ENCODE results near the gene C20orf173. TPM values are rescaled to one million over a fixed set of nuclear protein-coding genes. Genes with fewer than 3 reads are reported as not detected.
A peak's percentile ranks its signal among the peaks of the same experiment; 100 is the strongest.

Gene C20orf173
- total RNA-seq, 1 experiment from 2014 or later = not detected

DNA sequence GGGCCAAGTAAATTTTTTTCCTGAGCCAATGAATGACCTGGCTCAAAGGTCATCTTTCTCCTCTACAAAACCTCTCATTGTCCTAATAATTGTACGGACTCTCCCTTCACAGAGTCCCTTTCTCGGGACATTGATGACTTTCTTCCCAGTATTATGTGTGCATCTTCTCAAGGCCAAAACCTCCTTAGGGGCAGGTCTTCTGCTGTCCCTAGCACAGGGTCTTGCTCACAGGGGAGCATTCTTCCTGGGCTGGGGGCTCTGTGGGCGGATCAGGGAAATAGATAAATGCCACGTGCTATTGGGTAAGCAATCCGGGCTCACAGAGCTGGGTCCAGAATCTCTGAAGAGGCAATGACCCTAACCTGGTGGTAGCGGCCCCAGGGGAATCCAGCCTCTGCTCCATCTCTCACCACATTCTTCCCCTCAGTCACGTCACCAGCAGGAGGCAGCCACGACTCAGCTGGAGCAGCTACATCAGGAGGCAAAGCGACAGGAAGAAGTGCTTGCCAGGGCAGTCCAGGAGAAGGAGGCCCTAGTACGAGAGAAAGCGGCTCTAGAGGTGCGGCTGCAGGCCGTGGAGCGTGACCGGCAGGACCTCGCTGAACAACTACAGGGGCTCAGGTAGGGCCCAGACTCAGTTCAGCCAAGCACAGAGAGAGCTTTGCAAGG lies 50.5 kb downstream of the C20orf173 start:
- peaks cover 44% of the 10 kb centered on the region for H3K36me3 Mint-ChIP-seq
- peak; percentile 46 for DNase-seq (ENCODE audit: low spot score)
- H3K9me3 Mint-ChIP-seq = peaks cover 6% of the 10 kb centered on the region
- no peak overlapping the region for H3K4me3 Mint-ChIP-seq
- ATAC-seq = peak; percentile 79
- H3K27me3 Mint-ChIP-seq (ENCODE audit: low read depth) = no peaks in the 10 kb centered on the region
- ChIA-PET POLR2A (interaction anchor here (1.2 kb wide), 1 partner anchor 24 kb away, joined by 4 read pairs; the partner anchor contains the start of gene CEP250), CTCF (interaction anchor here (0.6 to 1.4 kb wide), 11 partner anchors 9 to 468 kb away, joined by 3 to 6 read pairs (median 4); partner anchors contain the start of genes CEP250 and ERGIC3)
- TF ChIP-seq, protein P1, sequence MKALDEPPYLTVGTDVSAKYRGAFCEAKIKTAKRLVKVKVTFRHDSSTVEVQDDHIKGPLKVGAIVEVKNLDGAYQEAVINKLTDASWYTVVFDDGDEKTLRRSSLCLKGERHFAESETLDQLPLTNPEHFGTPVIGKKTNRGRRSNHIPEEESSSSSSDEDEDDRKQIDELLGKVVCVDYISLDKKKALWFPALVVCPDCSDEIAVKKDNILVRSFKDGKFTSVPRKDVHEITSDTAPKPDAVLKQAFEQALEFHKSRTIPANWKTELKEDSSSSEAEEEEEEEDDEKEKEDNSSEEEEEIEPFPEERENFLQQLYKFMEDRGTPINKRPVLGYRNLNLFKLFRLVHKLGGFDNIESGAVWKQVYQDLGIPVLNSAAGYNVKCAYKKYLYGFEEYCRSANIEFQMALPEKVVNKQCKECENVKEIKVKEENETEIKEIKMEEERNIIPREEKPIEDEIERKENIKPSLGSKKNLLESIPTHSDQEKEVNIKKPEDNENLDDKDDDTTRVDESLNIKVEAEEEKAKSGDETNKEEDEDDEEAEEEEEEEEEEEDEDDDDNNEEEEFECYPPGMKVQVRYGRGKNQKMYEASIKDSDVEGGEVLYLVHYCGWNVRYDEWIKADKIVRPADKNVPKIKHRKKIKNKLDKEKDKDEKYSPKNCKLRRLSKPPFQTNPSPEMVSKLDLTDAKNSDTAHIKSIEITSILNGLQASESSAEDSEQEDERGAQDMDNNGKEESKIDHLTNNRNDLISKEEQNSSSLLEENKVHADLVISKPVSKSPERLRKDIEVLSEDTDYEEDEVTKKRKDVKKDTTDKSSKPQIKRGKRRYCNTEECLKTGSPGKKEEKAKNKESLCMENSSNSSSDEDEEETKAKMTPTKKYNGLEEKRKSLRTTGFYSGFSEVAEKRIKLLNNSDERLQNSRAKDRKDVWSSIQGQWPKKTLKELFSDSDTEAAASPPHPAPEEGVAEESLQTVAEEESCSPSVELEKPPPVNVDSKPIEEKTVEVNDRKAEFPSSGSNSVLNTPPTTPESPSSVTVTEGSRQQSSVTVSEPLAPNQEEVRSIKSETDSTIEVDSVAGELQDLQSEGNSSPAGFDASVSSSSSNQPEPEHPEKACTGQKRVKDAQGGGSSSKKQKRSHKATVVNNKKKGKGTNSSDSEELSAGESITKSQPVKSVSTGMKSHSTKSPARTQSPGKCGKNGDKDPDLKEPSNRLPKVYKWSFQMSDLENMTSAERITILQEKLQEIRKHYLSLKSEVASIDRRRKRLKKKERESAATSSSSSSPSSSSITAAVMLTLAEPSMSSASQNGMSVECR (CRISPR knock-in tag; IDR thresholded peaks at IDR 0.05; ENCODE audit: borderline replicate concordance) = no peak
- 0 out of 2 replicates have a peak, but pooled peaks have one; percentile 20 for TF ChIP-seq GABPB1 (CRISPR knock-in tag; IDR thresholded peaks at IDR 0.05)
- TF ChIP-seq, protein P2, sequence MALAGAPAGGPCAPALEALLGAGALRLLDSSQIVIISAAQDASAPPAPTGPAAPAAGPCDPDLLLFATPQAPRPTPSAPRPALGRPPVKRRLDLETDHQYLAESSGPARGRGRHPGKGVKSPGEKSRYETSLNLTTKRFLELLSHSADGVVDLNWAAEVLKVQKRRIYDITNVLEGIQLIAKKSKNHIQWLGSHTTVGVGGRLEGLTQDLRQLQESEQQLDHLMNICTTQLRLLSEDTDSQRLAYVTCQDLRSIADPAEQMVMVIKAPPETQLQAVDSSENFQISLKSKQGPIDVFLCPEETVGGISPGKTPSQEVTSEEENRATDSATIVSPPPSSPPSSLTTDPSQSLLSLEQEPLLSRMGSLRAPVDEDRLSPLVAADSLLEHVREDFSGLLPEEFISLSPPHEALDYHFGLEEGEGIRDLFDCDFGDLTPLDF (CRISPR knock-in tag; IDR thresholded peaks at IDR 0.05) = no peak
- H3K4me1 Mint-ChIP-seq = no peaks in the 10 kb centered on the region
- no peak overlapping the region for H3K27ac Mint-ChIP-seq

Other genes starting within 250 kb of the C20orf173 start
- gene EIF6, start 244.9 kb downstream of the C20orf173 start, total RNA-seq (2021) = 130 to 157 TPM (median 133 TPM) in 3 replicates
- gene FAM83C, start 237.2 kb downstream of the C20orf173 start, total RNA-seq (2021) = not detected in 3 replicates
- 73.5 to 76.8 TPM (median 75.9 TPM) in 3 replicates for gene UQCC1, start 117.7 kb downstream of the C20orf173 start, total RNA-seq (2021)
- gene GDF5, start 91.4 kb downstream of the C20orf173 start, total RNA-seq (2021) = 0.07 TPM in 1 of 3 replicates, not detected in the others
- gene CEP250, start 74.1 kb downstream of the C20orf173 start, total RNA-seq (2021) = 63.1 to 66.9 TPM (median 65.8 TPM) in 3 replicates
- 168 to 181 TPM (median 179 TPM) in 3 replicates for gene ERGIC3, start 12.4 kb upstream of the C20orf173 start, total RNA-seq (2021)
- gene SPAG4, start 86.2 kb upstream of the C20orf173 start, total RNA-seq (2021) = 3.5 to 8.6 TPM (median 8.4 TPM) in 3 replicates
- 287 to 312 TPM (median 299 TPM) in 3 replicates for gene CPNE1, start 135.2 kb upstream of the C20orf173 start, total RNA-seq (2021)
- gene RBM12, start 135.2 kb upstream of the C20orf173 start, total RNA-seq (2021) = 125 to 163 TPM (median 160 TPM) in 3 replicates
- 36.1 to 39.8 TPM (median 36.8 TPM) in 3 replicates for gene NFS1, start 169.7 kb upstream of the C20orf173 start, total RNA-seq (2021)
- gene ROMO1, start 169.8 kb upstream of the C20orf173 start, total RNA-seq (2021) = 213 to 249 TPM (median 245 TPM) in 3 replicates
- 221 to 231 TPM (median 223 TPM) in 3 replicates for gene RBM39, start 212.6 kb upstream of the C20orf173 start, total RNA-seq (2021)
- 65.8 to 70.0 TPM (median 66.8 TPM) in 3 replicates for gene PHF20, start 242.4 kb upstream of the C20orf173 start, total RNA-seq (2021)